Measurements from ENCODE around the gene OTOGL.

DNA sequence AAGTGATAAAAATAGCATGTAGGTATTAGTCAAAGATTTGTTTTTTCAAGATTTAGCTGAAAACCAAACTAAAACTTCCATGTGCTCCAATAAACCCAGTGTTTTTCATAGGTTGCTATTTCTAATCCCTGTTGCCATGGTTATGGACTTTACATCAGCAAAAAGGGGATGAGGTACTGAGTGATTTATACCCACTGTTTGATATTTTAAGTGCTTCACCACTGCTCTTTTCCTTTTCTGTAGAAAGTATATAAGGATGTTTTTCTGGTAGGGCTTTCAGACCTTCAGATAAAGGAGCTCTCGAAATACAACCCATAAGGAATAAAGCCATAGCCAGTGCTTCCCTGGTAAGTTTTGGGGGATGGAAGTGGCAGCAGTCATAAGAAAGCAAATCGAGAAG, at the start of gene OTOGL:
- TF ChIP-seq, protein P1, sequence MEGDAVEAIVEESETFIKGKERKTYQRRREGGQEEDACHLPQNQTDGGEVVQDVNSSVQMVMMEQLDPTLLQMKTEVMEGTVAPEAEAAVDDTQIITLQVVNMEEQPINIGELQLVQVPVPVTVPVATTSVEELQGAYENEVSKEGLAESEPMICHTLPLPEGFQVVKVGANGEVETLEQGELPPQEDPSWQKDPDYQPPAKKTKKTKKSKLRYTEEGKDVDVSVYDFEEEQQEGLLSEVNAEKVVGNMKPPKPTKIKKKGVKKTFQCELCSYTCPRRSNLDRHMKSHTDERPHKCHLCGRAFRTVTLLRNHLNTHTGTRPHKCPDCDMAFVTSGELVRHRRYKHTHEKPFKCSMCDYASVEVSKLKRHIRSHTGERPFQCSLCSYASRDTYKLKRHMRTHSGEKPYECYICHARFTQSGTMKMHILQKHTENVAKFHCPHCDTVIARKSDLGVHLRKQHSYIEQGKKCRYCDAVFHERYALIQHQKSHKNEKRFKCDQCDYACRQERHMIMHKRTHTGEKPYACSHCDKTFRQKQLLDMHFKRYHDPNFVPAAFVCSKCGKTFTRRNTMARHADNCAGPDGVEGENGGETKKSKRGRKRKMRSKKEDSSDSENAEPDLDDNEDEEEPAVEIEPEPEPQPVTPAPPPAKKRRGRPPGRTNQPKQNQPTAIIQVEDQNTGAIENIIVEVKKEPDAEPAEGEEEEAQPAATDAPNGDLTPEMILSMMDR (IDR thresholded peaks at IDR 0.05; ENCODE audit: low read length), result no peak
- no peak for TF ChIP-seq EZH2 (IDR thresholded peaks at IDR 0.05; ENCODE audit: borderline replicate concordance, low read length)
